Transverse colon (tissue), 4 donors: Measurements from ENCODE around the gene DCP2. TPM values are rescaled to one million over a fixed set of nuclear protein-coding genes. Genes with fewer than 3 reads are reported as not detected.
"Not testable (repeated sequence)": the region's sequence is repeated elsewhere in the genome, so short reads cannot be mapped to it uniquely, and the experiment has no call there.

Experiments
- DNase-seq: peaks from one replicate; pipeline ENCODE4 v3.0.0-alpha.2; 2019
- H3K27ac ChIP-seq, 4 donors: fragments of 200-600 bp; sonication (generic); 2 replicates each; pipeline ENCODE4 v1.5.1; 2016 to 2018; ENCODE audit warnings: inconsistent platforms in 4 of 4
- H3K27me3 ChIP-seq: fragments of 200-600 bp; sonication (generic); 2 replicates; pipeline ENCODE4 v1.5.1; 2017; ENCODE audit warnings: inconsistent platforms
- H3K36me3 ChIP-seq, 4 donors: fragments of 200-600 bp; sonication (generic); 2 replicates each; pipeline ENCODE4 v1.5.1; 2017 to 2019; ENCODE audit warnings: inconsistent platforms in 4 of 4
- H3K4me1 ChIP-seq, 4 donors: fragments of 200-600 bp; sonication (generic); 2 replicates each; pipeline ENCODE4 v1.5.1; 2017 to 2020; ENCODE audit warnings: inconsistent platforms in 4 of 4
- H3K4me3 ChIP-seq, 4 donors: fragments of 200-600 bp; sonication (generic); 1 replicate in 1 of 4; 2 replicates in 3 of 4; pipeline versions ENCODE4 v1.5.1 to v1.6.1; 2017 to 2019; ENCODE audit warnings: inconsistent platforms in 4 of 4
- H3K9me3 ChIP-seq, 2 donors: fragments of 200-600 bp; sonication (generic); 2 replicates each; pipeline ENCODE4 v1.5.1; 2017 to 2019; ENCODE audit warnings: inconsistent platforms in 2 of 2
- CTCF ChIP-seq, 5 experiments: fragments of 200-600 bp in 3 of 5; fragments of 450-650 bp in 2 of 5; sonication (generic) in 3 of 5; IDR thresholded peaks; 1 replicate in 2 of 5; 2 replicates in 3 of 5; pipeline ENCODE4 v1.5.1; 2016 to 2017; ENCODE audit warnings: antibody characterized with exemption in 5 of 5, inconsistent platforms in 3 of 5, mild to moderate bottlenecking in 2 of 5, moderate library complexity in 1 of 5
- EP300 ChIP-seq: sonication (generic); formaldehyde crosslinking; IDR thresholded peaks from one replicate; pipeline ENCODE4 v1.6.1; 2017; ENCODE audit warnings: antibody characterized with exemption, low read depth
- POLR2A ChIP-seq: fragments of 450-650 bp; IDR thresholded peaks from one replicate; pipeline ENCODE4 v1.6.1; 2016; ENCODE audit warnings: antibody characterized with exemption, mild to moderate bottlenecking, moderate library complexity
- POLR2AphosphoS5 ChIP-seq, 3 donors: sonication (generic); formaldehyde crosslinking; IDR thresholded peaks; one replicate each; pipeline ENCODE4 v1.6.1; 2016; ENCODE audit warnings: antibody characterized with exemption in 3 of 3
- WGBS, 2 donors: methylation state at CpG; one replicate each; pipeline ENCODE4 v1.1.5; 2018; ENCODE audit warnings: low coverage in 1 of 2; 5-methylcytosine and 5-hydroxymethylcytosine counted together
- in situ Hi-C, 4 donors: fragments of 200-750 bp; cut with MboI; loops; one replicate each; pipeline versions ENCODE4 v1.15.0 to v1.15.1; 2017; ENCODE audit warnings: low sequenced_read_pairs in 3 of 4, low pct_ligation_motif_present in 1 of 4, low pct_unique_long_range_greater_than_20kb in 1 of 4
- intact Hi-C: fragments of 100-400 bp; cut with DNase I; formaldehyde crosslinking; loops from one replicate; pipeline ENCODE4 v1.15.1; 2023; ENCODE audit warnings: low total_unique reads
- total RNA-seq, 4 donors: library from RNA; depleted of rRNA; stranded (reverse); fragments of >200 nt; gene quantifications; one replicate each; pipeline ENCODE4 v1.1.0, GENCODE V29; 2016

Gene DCP2
- total RNA-seq, 4 donors from 2014 or later = 11.6 to 27.8 (median 20.7) TPM

GRCh38 chr5:112957036-112957808 lies 19.4 kb upstream of the DCP2 start:
- no peak overlapping the region for H3K27ac ChIP-seq
- in situ Hi-C loops = no loop called here
- WGBS, 2 donors = 76 to 84% methylated on average over 2 of the region's 2 CpGs

GRCh38 chr5:112958093-112959088 lies 18.2 kb upstream of the DCP2 start:
- no peaks in the 10 kb centered on the region for H3K9me3 ChIP-seq
- 37 to 41% methylated on average over 5 of the region's 5 CpGs for WGBS, 2 donors
- in situ Hi-C loops (no loop called here), intact Hi-C loops (no loop called here)
- no peaks in the 10 kb centered on the region for H3K27me3 ChIP-seq
- no peak for TF ChIP-seq POLR2A
- DNase-seq = peak; percentile 29
- peaks cover 0 to 18% (median 9%) of the 10 kb centered on the region in 4 donors for H3K4me1 ChIP-seq
- H3K27ac ChIP-seq = peak overlapping the region; percentile 12 to 39 (median 34)
- no peak overlapping the region for H3K4me3 ChIP-seq
- no peaks in the 10 kb centered on the region for H3K36me3 ChIP-seq

More at GRCh38 chr5:112957036-112957808, 19.4 kb upstream of the DCP2 start:
- no peaks in the 10 kb centered on the region for H3K27me3 ChIP-seq
- intact Hi-C loops = no loop called here
- peaks cover 0 to 18% (median 9%) of the 10 kb centered on the region in 4 donors for H3K4me1 ChIP-seq
- DNase-seq = no peak
- H3K36me3 ChIP-seq = no peaks in the 10 kb centered on the region
- H3K9me3 ChIP-seq = no peaks in the 10 kb centered on the region
- no peak overlapping the region for H3K4me3 ChIP-seq
- TF ChIP-seq POLR2AphosphoS5 (IDR thresholded peaks at IDR 0.05) = no peak
- no peak for TF ChIP-seq CTCF (IDR thresholded peaks at IDR 0.05)
- TF ChIP-seq POLR2A = no peak
- TF ChIP-seq EP300 = no peak

- not testable (repeated sequence) for H3K27ac ChIP-seq
Observed at GRCh38 chr5:112959872-112960271, 16.7 kb upstream of the DCP2 start.

GRCh38 chr5:112960315-112960714 lies 16.3 kb upstream of the DCP2 start:
- WGBS, 2 donors = 60 to 93% methylated on average over 1 of the region's 1 CpG
- Histone ChIP-seq H3K27ac (no peak overlapping the region), H3K9me3 (no peaks in the 10 kb centered on the region)

More at GRCh38 chr5:112959872-112960271, 16.7 kb upstream of the DCP2 start:
- H3K9me3 ChIP-seq, in situ Hi-C loops, H3K36me3 ChIP-seq, DNase-seq, H3K27me3 ChIP-seq, H3K4me3 ChIP-seq, intact Hi-C loops: not testable (repeated sequence)
- 90 to 94% methylated on average over 2 to 8 of the region's 8 CpGs for WGBS, 2 donors
- H3K4me1 ChIP-seq = peaks cover 0 to 18% (median 9%) of the 10 kb centered on the region in 4 donors

More at GRCh38 chr5:112960315-112960714, 16.3 kb upstream of the DCP2 start:
- intact Hi-C loops (no loop called here), in situ Hi-C loops (no loop called here)
- Histone ChIP-seq H3K4me1 (peaks cover 0 to 18% (median 9%) of the 10 kb centered on the region in 4 donors), H3K36me3 (no peaks in the 10 kb centered on the region), H3K4me3 (no peak overlapping the region), H3K27me3 (no peaks in the 10 kb centered on the region)
- no peak for DNase-seq
- TF ChIP-seq CTCF (IDR thresholded peaks at IDR 0.05) (no peak), POLR2A (no peak), POLR2AphosphoS5 (IDR thresholded peaks at IDR 0.05) (no peak), EP300 (no peak)
